ENCODE data around the gene GOLGA7B.

GOLGA7B gene

GRCh38 chr10:97892506-97892905, 42.9 kb downstream of the GOLGA7B start:
- no peak for DNase-seq (ENCODE audit: low read depth in 4 of 4, low spot score in 1 of 4)

GRCh38 chr10:97892939-97893338, 43.3 kb downstream of the GOLGA7B start:
- DNase-seq (ENCODE audit: low read depth in 4 of 4, low spot score in 1 of 4), result no peak

- no peak for DNase-seq (ENCODE audit: low read depth in 4 of 4, low spot score in 1 of 4)
Observed at GRCh38 chr10:97894092-97894491, 44.4 kb downstream of the GOLGA7B start.

DNA sequence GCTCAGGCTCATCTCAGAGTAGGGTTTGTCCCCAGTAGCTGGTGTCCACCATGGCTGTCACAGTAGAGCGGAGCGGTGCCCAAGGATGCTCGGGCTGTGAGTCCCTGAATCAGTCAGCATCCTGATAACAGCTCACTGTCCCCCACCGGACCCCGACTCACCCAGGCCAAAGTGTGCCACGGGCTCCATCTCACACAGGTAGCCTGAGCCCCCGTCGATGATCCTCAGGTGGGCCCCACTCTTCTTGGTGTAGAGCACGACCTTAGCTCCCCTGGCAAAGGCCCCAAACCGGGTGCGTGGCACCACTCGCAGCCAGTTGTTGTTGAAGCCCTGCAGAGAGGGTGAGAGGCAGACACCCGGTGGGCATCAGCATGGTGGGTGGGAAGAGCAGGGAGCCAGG, 45.4 kb downstream of the GOLGA7B start:
- no peak for DNase-seq (ENCODE audit: low read depth in 4 of 4, low spot score in 1 of 4)

GRCh38 chr10:97895915-97896314, 46.3 kb downstream of the GOLGA7B start:
- no peak for DNase-seq (ENCODE audit: low read depth in 4 of 4, low spot score in 1 of 4)

- no peak for DNase-seq (ENCODE audit: low read depth in 4 of 4, low spot score in 1 of 4)
Observed at GRCh38 chr10:97896756-97897358, 47.2 kb downstream of the GOLGA7B start.

GRCh38 chr10:97898429-97898828, 48.8 kb downstream of the GOLGA7B start:
- DNase-seq (ENCODE audit: low read depth in 4 of 4, low spot score in 1 of 4), result no peak

DNA sequence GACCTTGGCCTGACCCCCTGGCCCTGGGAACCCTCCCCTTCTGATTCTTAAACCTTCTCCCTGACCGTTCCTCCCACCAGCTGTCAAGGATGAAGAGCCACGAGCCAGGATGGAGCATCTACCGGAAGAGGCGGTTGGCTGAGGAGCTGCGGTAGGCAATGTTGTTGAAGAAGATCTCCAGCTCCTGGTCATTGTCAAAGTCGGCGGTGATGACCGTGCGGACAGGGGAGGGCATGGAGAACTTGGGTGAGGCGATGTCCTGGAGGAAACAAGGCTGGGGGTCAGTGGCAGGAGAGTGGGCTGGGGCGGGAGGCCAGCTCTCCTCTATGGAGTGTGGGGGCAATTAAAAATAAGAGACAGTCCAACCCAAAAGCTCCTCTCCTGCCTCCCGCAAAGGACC, 51.7 kb downstream of the GOLGA7B start:
- DNase-seq (ENCODE audit: low read depth in 4 of 4, low spot score in 1 of 4), result no peak

DNA sequence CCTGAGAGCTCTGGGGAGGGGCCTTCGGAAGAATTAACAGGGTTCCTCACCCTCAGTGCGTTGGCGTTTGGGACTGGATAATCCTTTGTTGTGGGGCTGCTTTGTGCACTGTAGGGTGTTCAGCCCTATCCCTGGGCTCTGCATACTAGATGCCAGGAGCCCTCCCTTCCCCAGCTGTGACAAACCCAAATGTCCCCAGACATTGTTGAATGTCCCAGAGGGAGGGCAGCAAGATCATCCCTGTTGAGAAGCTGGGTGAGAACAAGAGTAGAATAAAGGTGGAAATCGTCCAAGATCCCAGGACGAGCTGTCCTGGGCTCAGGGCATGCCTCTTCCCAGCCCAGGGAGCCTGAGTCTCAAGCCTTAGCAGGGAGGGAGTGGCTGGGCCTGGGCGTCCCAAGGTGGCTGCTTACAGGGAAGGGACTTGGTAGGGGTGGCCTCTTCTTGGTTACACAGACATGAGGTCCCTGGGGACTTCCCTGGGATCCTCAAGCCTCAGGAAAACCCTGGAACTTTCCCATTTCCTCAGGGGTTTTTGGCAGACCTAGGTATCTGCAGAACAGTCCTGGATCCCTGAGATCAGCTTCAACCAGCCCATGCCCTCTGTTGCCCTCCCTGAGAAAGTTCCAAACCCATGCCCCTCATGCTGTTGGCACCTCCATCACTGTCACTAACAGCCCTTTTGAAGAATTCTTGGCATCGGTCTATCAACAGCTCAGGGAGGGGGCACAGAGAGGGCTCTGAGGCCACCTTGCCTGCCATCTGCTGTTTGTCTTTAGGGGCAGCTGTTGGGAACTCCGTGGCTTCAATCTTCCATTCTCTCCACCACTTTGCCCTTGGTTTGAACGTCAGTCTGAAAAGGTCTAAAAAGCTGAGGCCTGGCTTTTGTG, 53.7 kb downstream of the GOLGA7B start:
- DNase-seq (ENCODE audit: low read depth in 4 of 4, low spot score in 1 of 4), result no peak

GRCh38 chr10:97904018-97904381, 54.4 kb downstream of the GOLGA7B start:
- DNase-seq (ENCODE audit: low read depth in 4 of 4, low spot score in 1 of 4), result no peak

DNA sequence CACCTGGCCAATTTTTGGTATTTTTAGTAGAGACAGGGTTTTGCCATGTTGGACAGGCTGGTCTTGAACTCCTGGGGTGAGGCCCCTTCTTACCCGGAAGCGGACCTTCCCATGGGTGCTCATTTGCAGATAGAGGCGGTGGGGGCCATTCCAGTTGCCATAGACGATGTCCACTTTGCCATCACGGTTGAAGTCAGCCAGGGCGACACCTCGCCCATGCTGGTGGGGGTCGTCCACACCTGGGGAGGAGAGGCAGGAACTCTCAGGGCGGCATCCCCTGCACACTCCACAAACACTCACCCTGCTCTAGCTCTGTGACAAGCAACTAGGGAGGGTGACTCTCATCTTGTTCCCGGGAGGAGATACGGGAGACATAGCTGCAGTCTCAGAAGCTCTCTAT, 54.9 kb downstream of the GOLGA7B start:
- DNase-seq (ENCODE audit: low read depth in 4 of 4, low spot score in 1 of 4), result no peak

- no peak for DNase-seq (ENCODE audit: low read depth in 4 of 4, low spot score in 1 of 4)
Observed at GRCh38 chr10:97905276-97905675, 55.6 kb downstream of the GOLGA7B start.

DNA sequence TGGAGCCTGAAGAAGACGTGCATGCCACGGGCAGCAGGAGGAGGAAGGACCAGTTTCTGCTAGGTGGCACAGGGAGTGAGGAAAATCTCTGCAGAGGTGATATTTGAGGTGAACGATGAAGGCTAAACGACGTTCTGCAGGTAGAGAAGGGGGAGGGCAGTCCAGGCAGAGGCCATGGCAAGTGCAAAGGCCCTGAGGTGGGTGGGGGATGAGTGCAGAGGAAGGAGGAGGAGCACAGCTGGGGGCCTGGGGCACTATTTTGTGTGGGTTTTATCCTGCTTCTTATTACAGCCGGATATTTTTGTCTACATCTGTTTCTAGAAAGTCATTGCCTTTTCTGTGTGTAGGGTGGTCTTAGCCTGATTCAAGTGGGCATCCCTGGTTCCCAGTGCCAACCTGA, 57.6 kb downstream of the GOLGA7B start:
- DNase-seq (ENCODE audit: low read depth in 4 of 4, low spot score in 1 of 4), result no peak

DNA sequence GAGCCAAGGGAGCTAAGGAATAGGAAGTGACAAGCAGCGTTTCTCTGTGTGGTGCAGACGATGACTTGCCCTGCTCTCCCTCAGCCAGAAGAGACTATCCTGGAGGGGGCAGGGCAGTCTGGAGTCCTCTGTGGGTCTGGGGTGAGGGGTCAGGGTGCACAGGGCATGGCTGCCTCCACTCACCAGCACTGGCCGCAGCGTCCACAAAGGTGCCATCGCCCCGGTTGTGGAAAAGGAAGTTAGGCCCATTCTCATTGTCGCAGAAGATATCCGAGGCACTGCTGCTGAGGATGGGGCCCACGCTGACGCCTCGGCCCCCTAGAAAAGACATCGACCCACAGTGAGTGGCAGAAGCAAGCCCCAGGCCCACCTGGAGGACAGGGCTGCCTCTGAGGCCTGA, 58.2 kb downstream of the GOLGA7B start:
- DNase-seq (ENCODE audit: low read depth in 4 of 4, low spot score in 1 of 4), result no peak

GRCh38 chr10:97910661-97911060, 61.0 kb downstream of the GOLGA7B start:
- DNase-seq (ENCODE audit: low read depth in 4 of 4, low spot score in 1 of 4), result no peak

- DNase-seq (ENCODE audit: low read depth in 4 of 4, low spot score in 1 of 4), result no peak
Observed at GRCh38 chr10:97911217-97911616, 61.6 kb downstream of the GOLGA7B start.

GRCh38 chr10:97913193-97913592, 63.5 kb downstream of the GOLGA7B start:
- no peak for DNase-seq (ENCODE audit: low read depth in 4 of 4, low spot score in 1 of 4)

- no peak for DNase-seq (ENCODE audit: low read depth in 4 of 4, low spot score in 1 of 4)
Observed at GRCh38 chr10:97913614-97914013, 64.0 kb downstream of the GOLGA7B start.

DNA sequence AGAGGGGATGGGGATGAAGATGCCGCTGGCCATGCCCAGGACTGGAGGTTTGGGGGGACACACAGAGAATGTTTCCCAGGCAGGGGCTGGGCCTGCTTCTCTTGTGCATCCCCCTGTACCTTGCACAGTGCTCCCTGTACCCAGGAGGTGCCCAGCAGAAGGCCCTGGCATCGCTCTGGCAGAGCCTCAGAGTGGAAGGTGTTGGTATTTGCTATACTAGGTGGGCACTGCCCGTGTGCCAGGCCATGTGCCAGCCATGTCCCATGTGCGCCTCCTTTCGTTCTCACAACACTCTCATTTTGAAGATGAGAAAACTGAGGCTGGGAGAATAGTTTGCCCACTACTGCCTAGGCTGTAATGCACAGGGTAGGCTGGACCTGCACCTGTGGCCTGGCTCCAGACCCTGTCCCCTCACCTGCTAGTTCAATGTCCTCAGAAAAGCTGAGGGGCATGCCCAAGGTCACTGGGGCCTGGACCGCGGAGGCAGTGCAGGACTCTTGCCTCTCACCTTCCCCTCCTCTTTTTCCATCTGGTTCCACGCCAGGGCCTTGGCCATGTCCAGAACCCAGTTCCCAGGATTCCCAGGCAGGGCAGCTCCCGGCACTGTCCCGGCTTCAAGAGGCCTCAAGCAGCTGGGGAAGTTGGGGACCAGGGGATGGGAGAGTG, 64.7 kb downstream of the GOLGA7B start:
- DNase-seq (ENCODE audit: low read depth in 4 of 4, low spot score in 1 of 4), result no peak

DNA sequence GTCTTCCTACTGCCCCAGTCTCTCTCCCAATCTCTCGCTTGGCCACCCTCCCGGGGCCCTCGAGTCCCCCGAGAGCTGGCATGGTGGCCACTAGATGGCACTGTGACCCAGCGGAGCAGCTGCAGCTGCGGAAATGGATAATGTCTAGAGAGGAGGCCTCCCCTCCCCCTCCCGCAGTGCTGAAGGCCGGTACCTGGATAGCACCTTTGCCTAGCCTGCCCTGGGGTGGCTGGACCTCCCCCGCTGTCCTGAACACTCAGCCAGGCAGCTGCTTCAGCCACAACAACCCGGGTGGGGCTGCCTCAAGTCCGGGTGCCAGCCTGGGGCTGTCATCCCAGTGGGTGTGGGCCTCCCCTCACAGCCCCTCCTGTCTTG, 65.2 kb downstream of the GOLGA7B start:
- DNase-seq (ENCODE audit: low read depth in 4 of 4, low spot score in 1 of 4), result peak; percentile 58 to 76 (median 71)

GRCh38 chr10:97915346-97916131, 65.9 kb downstream of the GOLGA7B start:
- no peak for DNase-seq (ENCODE audit: low read depth in 4 of 4, low spot score in 1 of 4)

Data from stimulated activated CD4-positive, alpha-beta T cell treated with anti-CD3 and anti-CD28 coated beads, Interleukin-1b, Interleukin-23, amount 100 ng/mL, for 24 hours (primary cell).